ENCODE data around the gene LMF1. TPM values are rescaled to one million over a fixed set of nuclear protein-coding genes. Genes with fewer than 3 reads are reported as not detected.

Gene LMF1
- total and polyA plus RNA-seq, 2 of the 4 experiments (the other 2 are of a cell fraction), result 7.7 to 13.1 TPM

DNA sequence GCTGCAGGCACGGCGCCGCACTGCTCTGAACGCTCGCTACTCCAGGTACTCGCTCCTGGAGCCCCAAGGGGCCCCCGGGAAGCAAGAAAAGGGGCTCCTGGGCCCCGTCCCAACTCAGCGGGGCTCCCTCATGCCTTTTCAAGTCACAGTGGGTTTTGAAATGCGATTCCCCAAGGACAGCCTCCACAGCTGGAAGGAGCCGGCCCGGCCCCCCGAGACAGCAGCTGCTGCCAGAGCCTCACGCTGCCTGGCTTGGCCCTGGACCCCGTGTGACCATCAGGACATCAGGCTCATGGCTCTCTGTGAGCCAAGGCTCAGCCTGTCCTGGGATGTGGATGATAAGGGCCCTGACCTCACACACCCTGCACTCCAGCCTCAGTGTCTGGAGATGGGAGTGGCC is 80.6 kb downstream of the LMF1 start:
- Histone ChIP-seq H4K91ac (ENCODE audit: insufficient read depth, low read depth, low read length) (no peak overlapping the region), H3K4me2 (ENCODE audit: low read depth, low read length) (no peak overlapping the region), H3K36me3 (ENCODE audit: control insufficient read depth, insufficient read depth, low read length) (peaks cover 2% of the 10 kb centered on the region; the same call in 1 of the 2 replicates), H2AK9ac (replicated peaks; ENCODE audit: low read depth, low read length, poor library complexity) (no peak overlapping the region), H3K27me3 (ENCODE audit: control insufficient read depth, insufficient read depth, low read length) (no peaks in the 10 kb centered on the region; the same call in 1 of the 2 replicates), H2BK120ac (ENCODE audit: low read depth, low read length) (no peak overlapping the region), H3K14ac (replicated peaks; ENCODE audit: low read depth, low read length) (no peak overlapping the region), H3K56ac (ENCODE audit: extremely low read depth, insufficient read depth, low read length) (no peak overlapping the region), H3K23ac (ENCODE audit: low read depth, low read length) (no peak overlapping the region), H3K18ac (ENCODE audit: low read depth, low read length) (no peak overlapping the region), H3K4ac (ENCODE audit: low read depth, low read length) (no peak overlapping the region), H3K9me3 (ENCODE audit: control insufficient read depth, insufficient read depth, low read length) (peaks cover 3% of the 10 kb centered on the region), H3K9ac (ENCODE audit: low read depth, low read length) (no peak overlapping the region), H3K9me1 (ENCODE audit: insufficient read depth, low read length) (no peaks in the 10 kb centered on the region), H4K20me1 (ENCODE audit: insufficient read depth, low read length) (no peaks in the 10 kb centered on the region; the same call in 1 of the 2 replicates), H3K4me1 (ENCODE audit: control insufficient read depth, insufficient read depth, low read length) (peaks cover 3% of the 10 kb centered on the region; the same call in 1 of the 2 replicates), H2BK5ac (ENCODE audit: low read depth, low read length, poor library complexity, severe bottlenecking) (no peak overlapping the region), H2AFZ (replicated peaks; ENCODE audit: low read length, poor library complexity) (no peak overlapping the region), H3K4me3 (ENCODE audit: insufficient read depth, low read depth, low read length) (no peak overlapping the region), H4K8ac (ENCODE audit: low read depth in 2 of 2, low read length in 2 of 2) (no peak overlapping the region), H2BK20ac (ENCODE audit: low read depth, low read length) (no peak overlapping the region), H3K27ac (ENCODE audit: insufficient read depth, low read length) (no peak overlapping the region), H2BK15ac (ENCODE audit: low read depth, low read length) (no peak overlapping the region), H3K79me1 (ENCODE audit: low read depth in 1 of 2, low read length in 2 of 2) (no peaks in the 10 kb centered on the region), H4K5ac (ENCODE audit: low read depth, low read length) (no peak overlapping the region), H2AK5ac (ENCODE audit: low read depth, low read length) (no peak overlapping the region)
- in situ Hi-C loops (cut with MboI; ENCODE audit: low sequenced_read_pairs), result no loop called here
- no TSS peak for BruUV-seq (replicated peaks)
- ATAC-seq (ENCODE audit: low read depth) (no peak; the same call in 1 of the 2 replicates), DNase-seq (no peak)
- WGBS, 2 experiments (ENCODE audit: extremely low coverage in 2 of 2, insufficient read length in 1 of 2), result 64% methylated on average over 9 of the region's 15 CpGs; no CpG with 5 or more reads in 1 of the 2 experiments
- dilution Hi-C loops (cut with HindIII; ENCODE audit: low sequenced_read_pairs, unreplicated experiment), result no loop called here
- TF ChIP-seq MAZ (IDR thresholded peaks at IDR 0.05; ENCODE audit: borderline replicate concordance, low read depth, low read length) (no peak), MXI1 (IDR thresholded peaks at IDR 0.05; ENCODE audit: borderline replicate concordance, low read depth, low read length) (no peak), MAFK (IDR thresholded peaks at IDR 0.05; ENCODE audit: low read depth, low read length) (no peak), BHLHE40 (IDR thresholded peaks at IDR 0.05; ENCODE audit: low read depth, low read length) (no peak), FOS (IDR thresholded peaks at IDR 0.05; ENCODE audit: low read depth, low read length) (no peak), RCOR1 (IDR thresholded peaks at IDR 0.05; ENCODE audit: insufficient replicate concordance, low read length) (no peak), CHD1 (IDR thresholded peaks at IDR 0.05; ENCODE audit: low read depth, low read length) (no peak), POLR2A (IDR thresholded peaks at IDR 0.05; ENCODE audit: low read depth, low read length) (no peak), RFX5 (IDR thresholded peaks at IDR 0.05; ENCODE audit: low read depth, low read length) (no peak), NFE2L2 (IDR thresholded peaks at IDR 0.05; ENCODE audit: low read depth, low read length) (no peak), RAD21 (IDR thresholded peaks at IDR 0.05; ENCODE audit: low read length) (no peak), SMC3 (IDR thresholded peaks at IDR 0.05; ENCODE audit: low read depth, low read length) (no peak), CEBPB (IDR thresholded peaks at IDR 0.05; ENCODE audit: low read depth, low read length) (no peak)
- TF ChIP-seq, protein P1, sequence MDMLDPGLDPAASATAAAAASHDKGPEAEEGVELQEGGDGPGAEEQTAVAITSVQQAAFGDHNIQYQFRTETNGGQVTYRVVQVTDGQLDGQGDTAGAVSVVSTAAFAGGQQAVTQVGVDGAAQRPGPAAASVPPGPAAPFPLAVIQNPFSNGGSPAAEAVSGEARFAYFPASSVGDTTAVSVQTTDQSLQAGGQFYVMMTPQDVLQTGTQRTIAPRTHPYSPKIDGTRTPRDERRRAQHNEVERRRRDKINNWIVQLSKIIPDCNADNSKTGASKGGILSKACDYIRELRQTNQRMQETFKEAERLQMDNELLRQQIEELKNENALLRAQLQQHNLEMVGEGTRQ (IDR thresholded peaks at IDR 0.05; ENCODE audit: low read depth, low read length), result no peak
- TF ChIP-seq, protein P2, sequence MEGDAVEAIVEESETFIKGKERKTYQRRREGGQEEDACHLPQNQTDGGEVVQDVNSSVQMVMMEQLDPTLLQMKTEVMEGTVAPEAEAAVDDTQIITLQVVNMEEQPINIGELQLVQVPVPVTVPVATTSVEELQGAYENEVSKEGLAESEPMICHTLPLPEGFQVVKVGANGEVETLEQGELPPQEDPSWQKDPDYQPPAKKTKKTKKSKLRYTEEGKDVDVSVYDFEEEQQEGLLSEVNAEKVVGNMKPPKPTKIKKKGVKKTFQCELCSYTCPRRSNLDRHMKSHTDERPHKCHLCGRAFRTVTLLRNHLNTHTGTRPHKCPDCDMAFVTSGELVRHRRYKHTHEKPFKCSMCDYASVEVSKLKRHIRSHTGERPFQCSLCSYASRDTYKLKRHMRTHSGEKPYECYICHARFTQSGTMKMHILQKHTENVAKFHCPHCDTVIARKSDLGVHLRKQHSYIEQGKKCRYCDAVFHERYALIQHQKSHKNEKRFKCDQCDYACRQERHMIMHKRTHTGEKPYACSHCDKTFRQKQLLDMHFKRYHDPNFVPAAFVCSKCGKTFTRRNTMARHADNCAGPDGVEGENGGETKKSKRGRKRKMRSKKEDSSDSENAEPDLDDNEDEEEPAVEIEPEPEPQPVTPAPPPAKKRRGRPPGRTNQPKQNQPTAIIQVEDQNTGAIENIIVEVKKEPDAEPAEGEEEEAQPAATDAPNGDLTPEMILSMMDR (conservative IDR thresholded peaks at IDR 0.05; ENCODE audit: low read depth, low read length), result no peak
- TF ChIP-seq, protein P3, sequence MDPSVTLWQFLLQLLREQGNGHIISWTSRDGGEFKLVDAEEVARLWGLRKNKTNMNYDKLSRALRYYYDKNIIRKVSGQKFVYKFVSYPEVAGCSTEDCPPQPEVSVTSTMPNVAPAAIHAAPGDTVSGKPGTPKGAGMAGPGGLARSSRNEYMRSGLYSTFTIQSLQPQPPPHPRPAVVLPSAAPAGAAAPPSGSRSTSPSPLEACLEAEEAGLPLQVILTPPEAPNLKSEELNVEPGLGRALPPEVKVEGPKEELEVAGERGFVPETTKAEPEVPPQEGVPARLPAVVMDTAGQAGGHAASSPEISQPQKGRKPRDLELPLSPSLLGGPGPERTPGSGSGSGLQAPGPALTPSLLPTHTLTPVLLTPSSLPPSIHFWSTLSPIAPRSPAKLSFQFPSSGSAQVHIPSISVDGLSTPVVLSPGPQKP (IDR thresholded peaks at IDR 0.05; ENCODE audit: borderline replicate concordance, low read depth, low read length), result no peak
- intact Hi-C loops (cut with micrococcal nuclease), result no loop called here
- ChIA-PET CTCF (no interaction called here), POLR2A (ENCODE audit: unreplicated experiment) (no interaction called here)
